K562 (cell line): ENCODE data around the gene ABLIM2.

Source experiments
- CTCF ChIP-seq, 3 experiments: IDR thresholded peaks in 2 of 3; conservative IDR thresholded peaks in 1 of 3; 2 replicates each; pipeline ENCODE4 v1.5.1; 2011 to 2012; ENCODE audit warnings: low read length in 3 of 3, mild to moderate bottlenecking in 3 of 3, control low read depth in 2 of 3, improper control_type of control experiment in 1 of 3, inconsistent platforms in 1 of 3, low read depth in 1 of 3, mixed read lengths in 1 of 3, moderate library complexity in 1 of 3; ENCODE audit not compliant: insufficient read depth in 2 of 3
- ETV6 ChIP-seq, 3 experiments: fragments of 150-350 bp in 1 of 3; sonication (generic) in 1 of 3; formaldehyde crosslinking in 1 of 3; IDR thresholded peaks; 2 replicates each; pipeline versions ENCODE4 v1.6.1 to v1.8.0; 2014 to 2022; ENCODE audit warnings: borderline replicate concordance in 2 of 3, low read depth in 2 of 3, antibody characterized with exemption in 1 of 3, low read length in 1 of 3, mild to moderate bottlenecking in 1 of 3, missing genetic modification reagents in 1 of 3
- MBD1 ChIP-seq: fragments of 250-450 bp; sonication (Bioruptor Pico); IDR thresholded peaks from 2 replicates; pipeline ENCODE4 v1.8.0; 2022; ENCODE audit warnings: inconsistent platforms
- NR2C1 ChIP-seq, 2 experiments: fragments of 450-650 bp; IDR thresholded peaks; 2 replicates each; pipeline ENCODE4 v1.6.1; 2017; ENCODE audit warnings: mild to moderate bottlenecking in 2 of 2, antibody characterized with exemption in 1 of 2, inconsistent platforms in 1 of 2, missing compliant biosample characterization in 1 of 2, missing genetic modification characterization in 1 of 2
- POLR2A ChIP-seq: fragments of 450-650 bp; conservative IDR thresholded peaks from 2 replicates; pipeline ENCODE4 v1.6.1; 2016
- POLR2AphosphoS5 ChIP-seq: IDR thresholded peaks from 2 replicates; pipeline ENCODE4 v1.6.1; 2011; ENCODE audit warnings: mild to moderate bottlenecking, low read depth, low read length, moderate library complexity; ENCODE audit not compliant: control insufficient read depth, insufficient read depth
- PRDM10 ChIP-seq: fragments of 450-650 bp; IDR thresholded peaks from 2 replicates; pipeline ENCODE4 v1.6.1; 2018; ENCODE audit not compliant: partially characterized antibody
- RFX7 ChIP-seq: fragments of 250-450 bp; sonication (Bioruptor Pico); IDR thresholded peaks from 2 replicates; pipeline ENCODE4 v1.5.1; 2021; ENCODE audit warnings: mild to moderate bottlenecking
- SP1 ChIP-seq: sonication (generic); formaldehyde crosslinking; IDR thresholded peaks from 2 replicates; pipeline ENCODE4 v1.8.1; 2022; ENCODE audit warnings: mild to moderate bottlenecking, missing genetic modification reagents
- TFAM ChIP-seq: fragments of 250-450 bp; sonication (Bioruptor Pico); conservative IDR thresholded peaks from 2 replicates; pipeline ENCODE4 v1.5.0; 2021; ENCODE audit warnings: mild to moderate bottlenecking, moderate library complexity
- ZKSCAN1 ChIP-seq: fragments of 150-350 bp; IDR thresholded peaks from 2 replicates; pipeline ENCODE4 v1.6.1; 2016; ENCODE audit warnings: low read depth, low read length

GRCh38 chr4:7945709-7946380, 212.8 kb downstream of the ABLIM2 start:
- TF ChIP-seq SP1 (CRISPR knock-in tag) (no peak), ZKSCAN1 (no peak), ETV6 (IDR thresholded peaks at IDR 0.05; ENCODE audit: borderline replicate concordance in 1 of 2, low read depth in 2 of 2, low read length in 1 of 2) (no peak), ETV6 (CRISPR knock-in tag; IDR thresholded peaks at IDR 0.05; ENCODE audit: borderline replicate concordance) (no peak), TFAM (CRISPR knock-in tag) (no peak), NR2C1 (IDR thresholded peaks at IDR 0.05) (no peak), NR2C1 (tag; IDR thresholded peaks at IDR 0.05) (no peak), RFX7 (CRISPR knock-in tag) (no peak), MBD1 (no peak), PRDM10 (no peak), POLR2A (no peak), POLR2AphosphoS5 (no peak), CTCF (IDR thresholded peaks at IDR 0.05 in 2 of 3, conservative IDR thresholded peaks at IDR 0.05 in 1 of 3; ENCODE audit: insufficient read depth in 2 of 3, low read depth in 1 of 3, low read length in 3 of 3) (no peak)
